Ishikawa (cell line): ENCODE measurements around the gene RFK.

Experiments
- CREB1 ChIP-seq: IDR thresholded peaks from 2 replicates; pipeline ENCODE4 v1.6.1; 2012; ENCODE audit warnings: low read depth
- FOXM1 ChIP-seq: IDR thresholded peaks from 2 replicates; pipeline ENCODE4 v1.6.1; 2012; ENCODE audit warnings: low read depth, borderline replicate concordance
- YY1 ChIP-seq: IDR thresholded peaks from 2 replicates; pipeline ENCODE4 v1.6.1; 2012; ENCODE audit warnings: low read depth
- TF ChIP-seq, protein P1 (sequence below): IDR thresholded peaks from 2 replicates; pipeline ENCODE4 v1.6.1; 2012

DNA sequence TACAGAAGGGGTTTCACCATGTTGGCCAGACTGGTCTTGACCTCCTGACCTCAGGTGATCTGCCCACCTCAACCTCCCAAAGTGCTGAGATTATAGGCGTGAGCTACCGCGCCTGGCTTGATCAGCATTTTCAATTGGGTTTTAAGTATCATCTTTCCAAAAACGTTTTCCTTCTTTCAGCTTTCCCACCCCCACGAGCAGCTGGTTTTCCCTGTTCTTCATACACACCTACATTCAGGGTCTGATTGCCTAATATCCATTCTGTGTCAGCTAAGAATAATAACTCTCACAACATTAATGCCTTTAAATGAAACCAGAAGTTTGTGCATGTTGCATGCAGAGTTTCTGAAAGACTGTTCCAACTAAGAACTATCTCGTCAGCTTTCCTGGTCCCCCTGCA lies 38.3 kb downstream of the RFK start:
- TF ChIP-seq FOXM1, result no peak
- no peak for TF ChIP-seq YY1
- TF ChIP-seq CREB1, result no peak
- TF ChIP-seq, protein P1, sequence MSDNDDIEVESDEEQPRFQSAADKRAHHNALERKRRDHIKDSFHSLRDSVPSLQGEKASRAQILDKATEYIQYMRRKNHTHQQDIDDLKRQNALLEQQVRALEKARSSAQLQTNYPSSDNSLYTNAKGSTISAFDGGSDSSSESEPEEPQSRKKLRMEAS, result no peak
